Parathyroid adenoma (tissue), 2 donors: Measurements from ENCODE around the gene AMACR.
"Not testable (repeated sequence)": the region's sequence is repeated elsewhere in the genome, so short reads cannot be mapped to it uniquely, and the experiment has no call there.

ENCODE experiments used
- H2AFZ ChIP-seq: fragments of 300-600 bp; sonication (generic); one replicate; pipeline ENCODE4 v1.7.0; 2017; ENCODE audit warnings: antibody characterized with exemption, mild to moderate bottlenecking
- H3K27ac ChIP-seq: fragments of 300-600 bp; sonication (generic); one replicate; pipeline ENCODE4 v1.7.0; 2017
- H3K27me3 ChIP-seq: fragments of 300-600 bp; sonication (generic); one replicate; pipeline ENCODE4 v1.7.0; 2017; ENCODE audit warnings: low read length; ENCODE audit not compliant: control insufficient read depth, insufficient read depth
- H3K36me3 ChIP-seq: fragments of 300-600 bp; sonication (generic); one replicate; pipeline ENCODE4 v1.7.0; 2017; ENCODE audit warnings: low read length; ENCODE audit not compliant: control insufficient read depth, insufficient read depth
- H3K4me1 ChIP-seq: fragments of 300-600 bp; sonication (generic); one replicate; pipeline ENCODE4 v1.7.0; 2017; ENCODE audit warnings: control low read depth
- H3K4me2 ChIP-seq: fragments of 300-600 bp; sonication (generic); one replicate; pipeline ENCODE4 v1.7.0; 2017; ENCODE audit warnings: low read length
- H3K4me3 ChIP-seq: fragments of 300-600 bp; sonication (generic); one replicate; pipeline ENCODE4 v1.7.0; 2017; ENCODE audit warnings: low read depth, low read length
- H3K79me2 ChIP-seq: fragments of 300-600 bp; sonication (generic); one replicate; pipeline ENCODE4 v1.7.0; 2017; ENCODE audit warnings: control low read depth
- H3K9ac ChIP-seq: fragments of 300-600 bp; sonication (generic); one replicate; pipeline ENCODE4 v1.7.0; 2017; ENCODE audit warnings: mild to moderate bottlenecking
- H3K9me3 ChIP-seq: fragments of 300-600 bp; sonication (generic); one replicate; pipeline ENCODE4 v1.7.0; 2017; ENCODE audit warnings: low read length; ENCODE audit not compliant: control insufficient read depth
- TF ChIP-seq, protein P1 (sequence below): fragments of 300-600 bp; sonication (generic); IDR thresholded peaks from one replicate; pipeline ENCODE4 v1.7.0; 2017; ENCODE audit warnings: antibody characterized with exemption, mild to moderate bottlenecking
- donor health status: primary hyperparathyroidism.

The AMACR gene

DNA sequence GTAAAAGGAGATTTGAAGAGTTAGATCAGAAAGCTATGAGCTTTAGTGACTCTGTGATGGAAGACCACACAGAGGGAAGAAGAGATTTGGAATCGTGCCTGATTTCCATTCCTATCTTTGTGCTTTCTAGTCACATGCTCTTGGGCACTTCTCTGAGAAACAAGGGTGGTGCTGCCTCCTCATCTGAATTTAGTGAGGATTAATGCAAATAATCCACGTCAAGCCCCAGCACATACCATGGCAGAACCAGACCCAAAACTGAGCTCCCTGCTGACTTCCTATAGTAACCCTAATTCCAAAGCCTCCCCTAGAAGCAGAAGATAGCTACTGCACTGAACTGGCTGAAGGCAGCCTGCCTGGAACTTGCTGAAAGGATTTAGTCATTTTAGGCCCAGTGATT lies 41.0 kb downstream of the AMACR start:
- Histone ChIP-seq H3K27ac (no peak overlapping the region), H3K79me2 (no peaks in the 10 kb centered on the region)

DNA sequence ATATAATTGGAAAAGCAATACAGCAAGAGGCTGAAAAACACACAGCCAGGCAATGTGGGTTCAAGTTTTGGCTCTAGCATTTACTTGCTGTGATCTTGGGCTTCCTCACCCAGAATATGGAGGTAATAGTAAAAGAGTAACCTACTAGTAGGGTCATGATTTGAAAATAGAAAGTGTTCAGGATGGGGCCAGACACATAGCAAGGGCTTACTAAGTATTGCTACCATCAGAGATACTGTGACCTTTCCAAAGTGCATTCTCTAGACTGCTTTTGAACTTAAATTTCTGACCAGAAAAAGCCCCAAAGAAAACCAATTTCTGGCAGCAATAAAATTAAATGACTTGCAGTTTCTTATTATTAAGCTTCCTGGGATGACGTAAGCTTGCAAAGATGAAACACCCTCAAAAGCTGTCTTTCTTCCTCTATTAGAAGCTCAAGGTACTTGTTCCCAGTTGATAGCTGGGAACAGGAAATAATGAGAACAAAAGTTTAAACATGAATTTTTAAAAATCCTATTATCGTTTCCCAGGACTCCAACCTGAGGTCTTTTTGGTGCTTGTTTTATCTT lies 43.6 kb downstream of the AMACR start:
- TF ChIP-seq, protein P1, sequence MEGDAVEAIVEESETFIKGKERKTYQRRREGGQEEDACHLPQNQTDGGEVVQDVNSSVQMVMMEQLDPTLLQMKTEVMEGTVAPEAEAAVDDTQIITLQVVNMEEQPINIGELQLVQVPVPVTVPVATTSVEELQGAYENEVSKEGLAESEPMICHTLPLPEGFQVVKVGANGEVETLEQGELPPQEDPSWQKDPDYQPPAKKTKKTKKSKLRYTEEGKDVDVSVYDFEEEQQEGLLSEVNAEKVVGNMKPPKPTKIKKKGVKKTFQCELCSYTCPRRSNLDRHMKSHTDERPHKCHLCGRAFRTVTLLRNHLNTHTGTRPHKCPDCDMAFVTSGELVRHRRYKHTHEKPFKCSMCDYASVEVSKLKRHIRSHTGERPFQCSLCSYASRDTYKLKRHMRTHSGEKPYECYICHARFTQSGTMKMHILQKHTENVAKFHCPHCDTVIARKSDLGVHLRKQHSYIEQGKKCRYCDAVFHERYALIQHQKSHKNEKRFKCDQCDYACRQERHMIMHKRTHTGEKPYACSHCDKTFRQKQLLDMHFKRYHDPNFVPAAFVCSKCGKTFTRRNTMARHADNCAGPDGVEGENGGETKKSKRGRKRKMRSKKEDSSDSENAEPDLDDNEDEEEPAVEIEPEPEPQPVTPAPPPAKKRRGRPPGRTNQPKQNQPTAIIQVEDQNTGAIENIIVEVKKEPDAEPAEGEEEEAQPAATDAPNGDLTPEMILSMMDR, result no peak
- Histone ChIP-seq H3K9ac (no peak overlapping the region), H3K4me2 (no peak overlapping the region), H3K9me3 (no peaks in the 10 kb centered on the region), H3K27me3 (no peaks in the 10 kb centered on the region), H3K27ac (no peak overlapping the region), H3K79me2 (no peaks in the 10 kb centered on the region), H2AFZ (no peak overlapping the region), H3K4me3 (no peak overlapping the region), H3K36me3 (no peaks in the 10 kb centered on the region), H3K4me1 (no peaks in the 10 kb centered on the region)

More for the DNA sequence above, 41.0 kb downstream of the AMACR start:
- Histone ChIP-seq H2AFZ (no peak overlapping the region), H3K9ac (no peak overlapping the region), H3K4me2 (no peak overlapping the region), H3K9me3 (no peaks in the 10 kb centered on the region), H3K36me3 (no peaks in the 10 kb centered on the region), H3K4me1 (no peaks in the 10 kb centered on the region), H3K4me3 (no peak overlapping the region), H3K27me3 (no peaks in the 10 kb centered on the region)
- TF ChIP-seq, protein P1, result no peak

DNA sequence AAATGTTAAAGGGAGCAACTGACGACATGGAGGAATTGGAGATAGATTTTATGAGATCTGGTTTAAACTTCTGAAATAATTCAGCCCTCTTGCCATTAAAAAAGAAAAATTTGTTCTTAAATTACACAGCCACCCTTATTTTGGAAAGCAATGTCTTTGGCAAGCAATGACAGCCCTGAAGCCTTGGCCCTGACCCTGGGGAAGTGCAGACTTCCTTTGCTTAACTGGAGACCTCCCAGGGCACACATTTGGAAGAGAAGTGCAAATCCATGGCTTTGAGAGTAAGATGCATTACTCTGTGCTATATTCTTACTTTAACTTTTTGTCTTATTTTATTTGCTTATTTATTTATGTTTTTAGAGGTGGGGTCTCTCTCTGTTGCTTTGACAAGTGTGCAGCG lies 49.7 kb downstream of the AMACR start:
- Histone ChIP-seq H3K27ac (no peak overlapping the region), H3K27me3 (no peaks in the 10 kb centered on the region), H3K9ac (no peak overlapping the region), H3K4me2 (no peak overlapping the region), H2AFZ (no peak overlapping the region), H3K4me1 (no peaks in the 10 kb centered on the region), H3K79me2 (no peaks in the 10 kb centered on the region), H3K4me3 (no peak overlapping the region), H3K9me3 (no peaks in the 10 kb centered on the region), H3K36me3 (no peaks in the 10 kb centered on the region)
- TF ChIP-seq, protein P1, result no peak

DNA sequence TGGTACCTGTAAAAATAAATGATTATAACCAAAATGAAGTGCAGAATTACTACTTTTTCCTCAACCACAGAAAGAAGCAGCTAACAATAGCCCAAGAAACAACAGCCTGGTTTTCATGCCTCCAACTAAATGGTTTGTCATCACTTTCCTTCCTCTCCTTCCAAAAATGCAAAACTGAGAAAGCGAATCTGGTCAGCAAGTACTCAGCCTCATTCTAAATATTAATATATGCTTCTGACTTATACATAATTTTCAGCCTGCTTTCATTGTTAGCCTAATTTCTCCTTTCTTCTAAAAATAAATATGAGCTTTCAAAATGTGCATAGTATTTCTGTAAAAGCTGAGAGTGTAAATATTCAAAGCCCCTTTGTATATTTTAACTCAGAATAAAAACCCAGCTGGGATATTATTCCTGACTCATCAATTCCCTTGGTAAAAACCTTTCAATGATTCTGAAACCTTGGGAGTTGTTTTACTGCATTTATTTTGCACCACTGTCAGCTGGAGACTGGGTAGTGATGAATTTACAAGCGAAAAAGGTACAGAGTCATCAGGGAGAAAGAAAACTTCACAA lies 50.2 kb downstream of the AMACR start:
- no peaks in the 10 kb centered on the region for H3K36me3 ChIP-seq

DNA sequence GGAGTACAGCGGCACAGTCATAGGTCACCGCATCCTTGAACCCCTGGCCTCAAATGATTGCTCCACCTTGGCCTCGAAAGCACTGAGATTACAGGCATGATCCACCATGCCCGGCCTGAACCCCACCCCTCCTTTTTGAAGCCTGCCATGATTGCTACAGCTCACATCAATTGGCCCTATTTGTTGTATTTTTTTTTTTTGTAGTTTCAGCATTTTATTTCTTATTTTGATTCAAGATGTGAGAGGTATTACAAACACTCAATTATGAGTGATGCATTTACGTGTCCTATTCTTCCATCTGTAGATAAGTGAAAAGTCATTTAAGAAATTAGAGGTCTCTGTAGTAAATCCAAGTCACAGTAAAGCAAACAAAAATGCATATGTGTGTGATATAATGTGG lies 55.7 kb downstream of the AMACR start:
- not testable (repeated sequence) for H3K9ac ChIP-seq, H3K27me3 ChIP-seq

More for the DNA sequence above, 50.2 kb downstream of the AMACR start:
- Histone ChIP-seq H3K27me3 (no peaks in the 10 kb centered on the region), H3K4me3 (no peak overlapping the region), H3K9ac (no peak overlapping the region), H3K79me2 (no peaks in the 10 kb centered on the region), H3K4me2 (no peak overlapping the region), H3K27ac (no peak overlapping the region), H2AFZ (no peak overlapping the region), H3K9me3 (no peaks in the 10 kb centered on the region), H3K4me1 (no peaks in the 10 kb centered on the region)
- TF ChIP-seq, protein P1, result no peak

More for the DNA sequence above, 55.7 kb downstream of the AMACR start:
- not testable (repeated sequence) for H3K9me3 ChIP-seq, H3K4me2 ChIP-seq, H3K79me2 ChIP-seq, H3K27ac ChIP-seq, H3K4me3 ChIP-seq, H2AFZ ChIP-seq, H3K4me1 ChIP-seq, H3K36me3 ChIP-seq
